Mesothelial cell of epicardium (in vitro differentiated cells): Measurements from ENCODE around the gene LTV1. TPM values are rescaled to one million over a fixed set of nuclear protein-coding genes. Genes with fewer than 3 reads are reported as not detected.
"Not testable (repeated sequence)": the region's sequence is repeated elsewhere in the genome, so short reads cannot be mapped to it uniquely, and the experiment has no call there.

ENCODE experiments used
- DNase-seq, 2 experiments: peaks; one replicate each; pipeline ENCODE4 v3.0.0; 2021; ENCODE audit warnings: low spot score in 2 of 2; ENCODE audit not compliant: unreplicated experiment in 2 of 2
- H3K27ac Mint-ChIP-seq: 2 replicates; pipeline ENCODE4 v1.8.0; 2021; ENCODE audit warnings: mixed read lengths
- H3K27me3 Mint-ChIP-seq: 2 replicates; pipeline ENCODE4 v1.8.0; 2021; ENCODE audit warnings: low read depth, mixed read lengths
- H3K36me3 Mint-ChIP-seq: 2 replicates; pipeline ENCODE4 v1.8.0; 2021; ENCODE audit warnings: mixed read lengths
- H3K4me1 Mint-ChIP-seq: 2 replicates; pipeline ENCODE4 v1.8.0; 2021; ENCODE audit warnings: mixed read lengths
- H3K4me3 Mint-ChIP-seq: 2 replicates; pipeline ENCODE4 v1.8.0; 2021; ENCODE audit warnings: mild to moderate bottlenecking, moderate library complexity, mixed read lengths
- H3K9me3 Mint-ChIP-seq: 2 replicates; pipeline ENCODE4 v1.8.0; 2021; ENCODE audit warnings: mixed read lengths
- CTCF ChIP-seq: fragments of 200-600 bp; sonication (generic); IDR thresholded peaks from one replicate; pipeline ENCODE4 v1.5.0; 2021; ENCODE audit warnings: antibody characterized with exemption; ENCODE audit not compliant: unreplicated experiment
- total RNA-seq: library from RNA; stranded (reverse); gene quantifications from 3 replicates; pipeline ENCODE4 v1.2.1, GENCODE V29; 2021

The LTV1 gene
- 26.1 to 30.1 TPM (median 28.3 TPM) in 3 replicates for total RNA-seq

GRCh38 chr6:143842902-143843676 lies at the start of gene LTV1:
Gene LTV1, plus strand, starts transcription at chr6:143843338. Its CDS starts 140 bp downstream, at chr6:143843478.
- Mint-ChIP-seq H3K9me3 (no peaks in the 10 kb centered on the region), H3K4me3 (peak within 1 kb of the TSS; percentile 91), H3K27me3 (no peaks in the 10 kb centered on the region), H3K27ac (peak within 1 kb of the TSS; percentile 99), H3K36me3 (peaks cover 15% of the 10 kb centered on the region), H3K4me1 (peaks cover 26% of the 10 kb centered on the region)
- peak; percentile 89 to 96 for DNase-seq
- no peak for TF ChIP-seq CTCF

- Mint-ChIP-seq H3K36me3 (peaks cover 79% of the 10 kb centered on the region), H3K9me3 (peaks cover 57% of the 10 kb centered on the region)
- not testable (repeated sequence) for DNase-seq, H3K4me1 Mint-ChIP-seq, H3K27ac Mint-ChIP-seq, H3K4me3 Mint-ChIP-seq, H3K27me3 Mint-ChIP-seq
These were observed 46.6 kb upstream of the LTV1 start for GRCh38 chr6:143796551-143796950.

- peaks cover 45% of the 10 kb centered on the region for H3K9me3 Mint-ChIP-seq
- H3K4me3 Mint-ChIP-seq, H3K27ac Mint-ChIP-seq, DNase-seq, H3K27me3 Mint-ChIP-seq, H3K4me1 Mint-ChIP-seq: not testable (repeated sequence)
- H3K36me3 Mint-ChIP-seq = peaks cover 74% of the 10 kb centered on the region
These were observed 44.7 kb upstream of the LTV1 start for GRCh38 chr6:143798487-143798886.

- no peak for DNase-seq
- Mint-ChIP-seq H3K9me3 (peaks cover 29% of the 10 kb centered on the region), H3K27ac (no peak overlapping the region), H3K4me3 (no peak overlapping the region), H3K36me3 (peaks cover 57% of the 10 kb centered on the region), H3K4me1 (no peaks in the 10 kb centered on the region), H3K27me3 (no peaks in the 10 kb centered on the region)
- no peak for TF ChIP-seq CTCF
These were observed 40.1 kb upstream of the LTV1 start for GRCh38 chr6:143802833-143803565.

- DNase-seq = no peak
- Mint-ChIP-seq H3K4me3 (no peak overlapping the region), H3K27me3 (no peaks in the 10 kb centered on the region), H3K4me1 (no peaks in the 10 kb centered on the region), H3K36me3 (peaks cover 52% of the 10 kb centered on the region), H3K9me3 (peaks cover 20% of the 10 kb centered on the region), H3K27ac (no peak overlapping the region)
- TF ChIP-seq CTCF = no peak
These were observed 39.2 kb upstream of the LTV1 start for GRCh38 chr6:143803769-143804568.

- Mint-ChIP-seq H3K27ac (no peak overlapping the region), H3K4me3 (no peak overlapping the region), H3K27me3 (no peaks in the 10 kb centered on the region), H3K9me3 (peaks cover 12% of the 10 kb centered on the region), H3K4me1 (no peaks in the 10 kb centered on the region), H3K36me3 (peaks cover 43% of the 10 kb centered on the region)
- no peak for TF ChIP-seq CTCF
- DNase-seq = no peak
These were observed 38.3 kb upstream of the LTV1 start for GRCh38 chr6:143804835-143805239.
